GM12873 (cell line): ENCODE data around the gene LRRC56.

Source experiments
- TF ChIP-seq, protein P1 (sequence below): IDR thresholded peaks from 2 replicates; pipeline ENCODE4 v1.5.1; 2012; ENCODE audit warnings: low read depth, mild to moderate bottlenecking, moderate library complexity, low read length, control low read depth; ENCODE audit not compliant: insufficient read depth; ENCODE audit errors: missing control alignments

LRRC56 gene

DNA sequence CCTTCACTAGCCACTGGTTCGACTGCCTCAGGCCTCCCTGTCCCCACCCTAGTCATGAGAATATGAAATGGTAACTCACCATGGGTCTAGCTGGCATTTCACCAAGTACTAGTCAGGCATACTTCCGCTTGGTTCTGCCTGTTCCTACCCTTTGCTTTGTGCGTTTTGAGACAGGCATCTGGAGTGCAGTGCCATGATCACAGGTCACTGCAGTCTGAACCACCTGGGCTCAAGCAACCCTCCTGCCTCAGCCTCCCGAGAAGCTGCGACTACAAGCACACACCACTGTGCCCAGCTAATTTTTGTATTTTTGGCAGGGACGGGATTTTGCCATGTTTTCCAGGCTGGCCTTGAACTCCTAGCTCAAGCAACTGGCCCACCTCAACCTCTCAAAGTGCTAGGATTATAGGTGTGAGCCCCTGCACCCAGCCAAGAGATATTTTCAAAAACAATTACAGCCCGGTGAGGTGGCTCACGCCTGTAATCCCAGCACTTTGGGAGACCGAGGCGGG lies 16.1 kb upstream of the LRRC56 start:
- TF ChIP-seq, protein P1, sequence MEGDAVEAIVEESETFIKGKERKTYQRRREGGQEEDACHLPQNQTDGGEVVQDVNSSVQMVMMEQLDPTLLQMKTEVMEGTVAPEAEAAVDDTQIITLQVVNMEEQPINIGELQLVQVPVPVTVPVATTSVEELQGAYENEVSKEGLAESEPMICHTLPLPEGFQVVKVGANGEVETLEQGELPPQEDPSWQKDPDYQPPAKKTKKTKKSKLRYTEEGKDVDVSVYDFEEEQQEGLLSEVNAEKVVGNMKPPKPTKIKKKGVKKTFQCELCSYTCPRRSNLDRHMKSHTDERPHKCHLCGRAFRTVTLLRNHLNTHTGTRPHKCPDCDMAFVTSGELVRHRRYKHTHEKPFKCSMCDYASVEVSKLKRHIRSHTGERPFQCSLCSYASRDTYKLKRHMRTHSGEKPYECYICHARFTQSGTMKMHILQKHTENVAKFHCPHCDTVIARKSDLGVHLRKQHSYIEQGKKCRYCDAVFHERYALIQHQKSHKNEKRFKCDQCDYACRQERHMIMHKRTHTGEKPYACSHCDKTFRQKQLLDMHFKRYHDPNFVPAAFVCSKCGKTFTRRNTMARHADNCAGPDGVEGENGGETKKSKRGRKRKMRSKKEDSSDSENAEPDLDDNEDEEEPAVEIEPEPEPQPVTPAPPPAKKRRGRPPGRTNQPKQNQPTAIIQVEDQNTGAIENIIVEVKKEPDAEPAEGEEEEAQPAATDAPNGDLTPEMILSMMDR, result no peak

DNA sequence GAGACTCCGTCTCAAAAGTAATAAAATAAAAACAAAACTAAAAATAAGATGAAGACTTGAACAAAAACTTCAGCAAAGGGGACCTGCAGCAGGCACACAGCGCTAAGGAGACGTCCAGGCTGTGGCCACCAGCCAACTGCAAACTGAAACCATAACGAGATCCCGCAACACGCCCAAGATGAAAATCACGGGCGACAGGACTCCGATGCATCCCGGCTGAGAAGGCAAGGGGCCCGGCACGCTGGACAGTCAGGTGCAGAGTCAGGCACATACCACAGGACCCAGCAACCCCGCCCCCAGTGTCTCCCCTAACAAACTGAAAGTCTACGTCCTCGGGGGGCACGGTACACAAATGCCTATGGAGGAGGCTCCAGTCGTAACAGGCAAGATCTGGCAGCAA lies 11.1 kb upstream of the LRRC56 start:
- TF ChIP-seq, protein P1, result no peak

DNA sequence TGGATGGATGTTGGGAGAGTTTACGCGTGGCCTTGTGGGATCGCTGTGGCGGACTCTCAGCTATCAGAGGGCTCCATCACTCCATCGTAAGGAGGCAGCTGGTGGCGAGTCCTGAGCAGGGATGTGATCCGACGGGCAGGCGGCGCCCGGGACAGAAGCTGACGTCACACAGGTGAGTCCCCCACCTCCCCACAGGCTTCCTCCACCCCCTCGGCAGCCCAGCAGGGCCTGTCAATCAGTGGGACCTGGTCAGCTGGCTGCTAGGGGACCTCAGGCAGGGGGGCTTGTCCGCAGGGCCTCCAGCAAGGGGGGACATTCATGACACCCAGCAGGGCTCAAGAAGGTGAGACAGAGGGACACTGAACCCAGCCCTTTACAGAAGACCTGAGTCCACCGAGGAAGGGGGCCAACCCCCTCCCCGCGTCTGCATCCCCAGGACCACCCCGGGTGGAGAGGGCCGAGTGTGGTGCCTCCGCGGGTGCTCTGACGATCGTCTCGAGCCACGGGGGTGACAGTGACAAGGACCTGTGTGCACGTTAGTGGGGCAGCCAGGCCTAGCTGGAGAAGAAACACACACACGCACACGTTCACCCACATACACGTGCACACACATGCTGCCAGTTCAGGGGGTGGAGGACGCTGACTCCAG lies 9.0 kb upstream of the LRRC56 start:
- TF ChIP-seq, protein P1, result no peak

DNA sequence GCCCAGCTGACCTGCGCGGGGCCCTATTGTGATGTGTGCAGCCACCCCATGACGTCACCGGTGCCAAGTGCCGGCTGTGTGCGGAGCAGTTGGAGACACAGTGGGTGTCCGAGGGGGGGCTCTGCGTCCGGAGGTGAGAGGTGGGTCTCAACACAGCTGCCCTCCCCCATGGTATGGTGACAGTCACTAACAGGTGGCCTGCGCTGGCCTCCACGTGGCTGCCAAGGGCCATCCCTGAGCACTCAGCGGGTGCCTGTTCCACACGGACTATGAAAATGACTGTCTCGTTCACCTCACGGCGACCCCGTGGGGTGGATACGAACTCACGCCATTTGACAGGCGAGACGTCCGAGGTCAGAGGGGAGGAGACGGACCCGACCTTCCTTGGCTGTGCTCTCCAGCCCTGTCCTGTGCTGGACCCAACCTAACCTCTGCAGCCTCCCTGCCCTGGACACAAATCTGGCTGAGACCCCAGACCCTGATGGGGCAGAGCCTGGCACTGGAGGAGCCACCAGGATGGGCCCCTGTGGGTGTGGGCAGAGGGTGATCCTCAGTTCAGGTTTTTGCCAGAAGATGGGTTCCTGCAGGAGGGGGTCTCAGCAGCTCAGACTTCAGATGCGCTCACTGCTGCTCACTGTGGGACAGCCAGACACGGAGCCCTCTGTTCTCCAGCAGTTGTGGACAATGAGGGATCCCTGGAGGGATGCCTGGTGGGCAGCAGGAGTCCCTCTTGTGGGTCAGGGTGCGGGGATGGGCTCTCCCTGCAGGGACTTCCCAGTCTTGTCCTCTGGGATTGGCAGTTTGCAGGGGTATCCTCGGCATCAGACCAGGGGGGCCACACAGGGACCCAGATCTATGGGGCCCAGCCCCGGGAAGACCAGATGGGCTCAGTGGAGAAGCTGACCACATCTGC lies 8.3 kb upstream of the LRRC56 start:
- TF ChIP-seq, protein P1, result no peak

DNA sequence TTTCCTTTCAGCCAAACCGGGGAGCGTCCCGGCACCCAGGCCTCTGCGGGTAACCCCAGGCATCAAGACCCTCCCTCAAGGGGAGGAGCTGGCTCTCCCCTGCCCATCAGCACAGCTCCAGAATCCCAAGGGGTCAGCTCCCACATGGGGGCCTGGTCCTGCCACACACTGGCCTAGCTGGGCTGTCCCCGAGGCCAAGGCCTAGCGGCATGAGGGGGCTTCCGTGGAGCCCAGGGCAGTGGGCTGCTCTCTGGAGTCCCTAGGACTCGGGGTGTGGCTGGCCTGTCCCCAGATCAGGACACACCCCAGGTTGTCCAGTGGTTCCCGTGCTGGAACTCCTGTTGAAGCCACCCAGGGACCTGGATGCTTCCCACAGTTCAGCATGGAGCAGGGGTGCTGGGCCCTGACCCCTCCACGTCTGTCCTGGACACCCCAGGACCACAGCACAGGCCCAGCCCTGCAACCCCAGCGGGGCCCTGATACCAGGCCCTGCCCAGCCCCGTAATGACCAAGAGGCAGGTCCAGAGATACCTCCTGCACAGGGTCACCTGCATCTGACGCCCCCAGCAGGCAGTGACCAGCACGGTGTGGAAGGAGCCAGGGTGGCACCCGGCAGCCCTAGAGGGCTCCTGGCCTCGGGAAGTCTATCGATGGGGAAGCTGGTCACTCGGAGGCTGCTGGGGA lies 7.5 kb upstream of the LRRC56 start:
- TF ChIP-seq, protein P1, result no peak

DNA sequence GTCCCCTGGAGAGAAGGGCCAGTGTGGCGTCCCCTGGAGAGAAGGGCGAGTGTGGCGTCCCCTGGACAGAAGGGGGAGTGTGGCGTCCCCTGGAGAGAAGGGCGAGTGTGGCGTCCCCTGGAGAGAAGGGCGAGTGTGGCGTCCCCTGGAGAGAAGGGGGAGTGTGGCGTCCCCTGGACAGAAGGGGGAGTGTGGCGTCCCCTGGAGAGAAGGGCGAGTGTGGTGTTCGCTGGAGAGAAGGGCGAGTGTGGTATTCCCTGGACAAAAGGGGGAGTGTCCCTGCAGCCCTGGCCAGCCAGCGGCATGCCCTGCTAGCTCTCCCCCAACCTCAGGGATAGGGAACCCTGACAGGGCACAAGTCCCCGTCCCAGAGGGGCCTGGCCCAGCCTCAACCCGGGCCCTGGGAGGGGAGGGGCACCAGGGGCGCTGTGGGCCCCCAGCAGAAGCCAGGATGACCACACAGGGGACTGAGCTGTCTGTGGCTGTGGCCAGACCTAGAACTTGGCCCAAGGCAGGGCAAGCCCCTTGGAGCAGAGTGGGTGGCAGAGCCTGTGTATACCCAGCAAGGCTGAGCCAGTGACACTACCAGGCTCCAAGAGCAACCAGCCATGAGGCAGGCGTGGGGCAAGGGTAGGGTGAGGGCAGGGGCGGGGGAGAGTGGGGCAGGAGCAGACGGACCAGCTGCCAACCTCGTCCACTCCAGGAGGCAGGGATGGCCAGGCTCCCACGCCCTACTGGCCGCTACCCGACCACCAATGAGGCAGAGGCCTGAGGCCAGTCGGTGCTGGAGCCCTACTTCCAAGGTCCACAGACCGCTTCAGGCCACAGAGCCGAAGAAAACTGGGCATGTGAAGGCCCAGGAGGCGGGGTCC lies 6.1 kb upstream of the LRRC56 start:
- TF ChIP-seq, protein P1, result no peak
